M059J (cell line): ENCODE results near the gene GRK5. TPM values are rescaled to one million over a fixed set of nuclear protein-coding genes. Genes with fewer than 3 reads are reported as not detected.

ENCODE experiments used
- DNase-seq: peaks from one replicate; pipeline ENCODE4 v3.0.0-alpha.2; 2012; ENCODE audit warnings: low read depth
- total RNA-seq: library from RNA; depleted of rRNA; stranded (reverse); fragments of >200 nt; shearing (Covaris generic); gene quantifications from 2 replicates; pipeline ENCODE4 v1.2.3, GENCODE V29; 2014

Gene GRK5
- total RNA-seq, 1 experiment from 2014 or later, result 4.4 TPM

GRCh38 chr10:119341459-119342301 lies 134.3 kb downstream of the GRK5 start:
- DNase-seq, result peak; percentile 78

- DNase-seq, result no peak
These were observed 135.0 kb downstream of the GRK5 start for GRCh38 chr10:119342335-119342734.

GRCh38 chr10:119343011-119343601 lies 135.7 kb downstream of the GRK5 start:
- no peak for DNase-seq

GRCh38 chr10:119344381-119344780 lies 137.0 kb downstream of the GRK5 start:
- DNase-seq, result no peak

- DNase-seq, result peak; percentile 25
These were observed 138.9 kb downstream of the GRK5 start for GRCh38 chr10:119346095-119346832.

GRCh38 chr10:119347181-119347974 lies 140.0 kb downstream of the GRK5 start:
- DNase-seq, result no peak

- no peak for DNase-seq
These were observed 140.7 kb downstream of the GRK5 start for GRCh38 chr10:119348106-119348505.

GRCh38 chr10:119348516-119349240 lies 141.3 kb downstream of the GRK5 start:
- DNase-seq, result no peak

- no peak for DNase-seq
These were observed 142.0 kb downstream of the GRK5 start for GRCh38 chr10:119349341-119349740.

- no peak for DNase-seq
These were observed 142.6 kb downstream of the GRK5 start for GRCh38 chr10:119349937-119350501.

GRCh38 chr10:119350502-119351097 lies 143.2 kb downstream of the GRK5 start:
- DNase-seq, result no peak

GRCh38 chr10:119351189-119351588 lies 143.8 kb downstream of the GRK5 start:
- DNase-seq, result no peak

- DNase-seq, result no peak
These were observed 144.7 kb downstream of the GRK5 start for GRCh38 chr10:119352042-119352441.

- no peak for DNase-seq
These were observed 145.4 kb downstream of the GRK5 start for GRCh38 chr10:119352807-119353206.

GRCh38 chr10:119353421-119353820 lies 146.1 kb downstream of the GRK5 start:
- DNase-seq, result no peak

GRCh38 chr10:119355930-119356329 lies 148.6 kb downstream of the GRK5 start:
- DNase-seq, result no peak

GRCh38 chr10:119357412-119358151 lies 150.2 kb downstream of the GRK5 start:
- no peak for DNase-seq

- no peak for DNase-seq
These were observed 150.8 kb downstream of the GRK5 start for GRCh38 chr10:119358152-119358512.

GRCh38 chr10:119358567-119358966 lies 151.2 kb downstream of the GRK5 start:
- no peak for DNase-seq

GRCh38 chr10:119359025-119359424 lies 151.7 kb downstream of the GRK5 start:
- DNase-seq, result no peak
